GM21381 (cell line): Measurements from ENCODE around the gene C17orf113.

Experiments used
- ATAC-seq: cut with Tn5 transposase; IDR thresholded peaks from one replicate; pipeline ENCODE4 v1.9.1; 2021; ENCODE audit warnings: mild to moderate bottlenecking, moderate library complexity; ENCODE audit not compliant: unreplicated experiment

The C17orf113 gene

GRCh38 chr17:42072323-42073187, 22.2 kb upstream of the C17orf113 start:
- no peak for ATAC-seq

GRCh38 chr17:42071810-42072209, 21.4 kb upstream of the C17orf113 start:
- no peak for ATAC-seq

GRCh38 chr17:42068979-42069378, 18.6 kb upstream of the C17orf113 start:
- no peak for ATAC-seq

- no peak for ATAC-seq
Measured at GRCh38 chr17:42067371-42068091, 17.1 kb upstream of the C17orf113 start.

- ATAC-seq: no peak
Measured at GRCh38 chr17:42065201-42065600, 14.8 kb upstream of the C17orf113 start.

- ATAC-seq: no peak
Measured at GRCh38 chr17:42062681-42063080, 12.3 kb upstream of the C17orf113 start.

- ATAC-seq: no peak
Measured at GRCh38 chr17:42061646-42062487, 11.5 kb upstream of the C17orf113 start.

- no peak for ATAC-seq
Measured at GRCh38 chr17:42060231-42060630, 9.8 kb upstream of the C17orf113 start.

- no peak for ATAC-seq
Measured at GRCh38 chr17:42059815-42060214, 9.4 kb upstream of the C17orf113 start.

GRCh38 chr17:42058063-42058462, 7.7 kb upstream of the C17orf113 start:
- ATAC-seq: no peak

GRCh38 chr17:42056635-42057034, 6.2 kb upstream of the C17orf113 start:
- no peak for ATAC-seq

GRCh38 chr17:42055496-42055895, 5.1 kb upstream of the C17orf113 start:
- ATAC-seq: no peak

- ATAC-seq: no peak
Measured at GRCh38 chr17:42055027-42055426, 4.6 kb upstream of the C17orf113 start.

GRCh38 chr17:42053731-42054500, 3.5 kb upstream of the C17orf113 start:
- no peak for ATAC-seq

GRCh38 chr17:42052346-42052877, 2.0 kb upstream of the C17orf113 start:
- ATAC-seq: no peak

GRCh38 chr17:42051645-42052044, 1.2 kb upstream of the C17orf113 start:
- ATAC-seq: no peak

GRCh38 chr17:42051013-42051400, 606 bp upstream of the C17orf113 start:
- ATAC-seq: no peak

- ATAC-seq: no peak
Measured at GRCh38 chr17:42049834-42050392, 488 bp downstream of the C17orf113 start.

- no peak for ATAC-seq
Measured at GRCh38 chr17:42047343-42047742, 3.1 kb downstream of the C17orf113 start.

- no peak for ATAC-seq
Measured at GRCh38 chr17:42045719-42046118, 4.7 kb downstream of the C17orf113 start.
